Endometrial microvascular endothelial cells (primary cell): Measurements from ENCODE around the gene ZNF148. TPM values are rescaled to one million over a fixed set of nuclear protein-coding genes. Genes with fewer than 3 reads are reported as not detected.

Source experiments
- in situ Hi-C: cut with HindIII; loops from 2 replicates; pipeline ENCODE4 v1.10.0; 2017; ENCODE audit warnings: low sequenced_read_pairs, low pct_unique_long_range_greater_than_20kb; ENCODE audit errors: inconsistent ontology term
- total RNA-seq: library from RNA; depleted of rRNA; stranded (reverse); fragments of >200 nt; gene quantifications from one replicate; pipeline ENCODE4 v1.2.3, GENCODE V29; 2015; ENCODE audit errors: inconsistent ontology term

The ZNF148 gene
- total RNA-seq, 1 donor from 2014 or later: 16.2 TPM

GRCh38 chr3:125186261-125186787 lies 188.8 kb downstream of the ZNF148 start:
- in situ Hi-C loops: no loop called here

GRCh38 chr3:125185805-125186204 lies 189.3 kb downstream of the ZNF148 start:
- in situ Hi-C loops: no loop called here

GRCh38 chr3:125179884-125180240 lies 195.3 kb downstream of the ZNF148 start:
- in situ Hi-C loops: no loop called here

GRCh38 chr3:125179143-125179883 lies 195.8 kb downstream of the ZNF148 start:
- in situ Hi-C loops: no loop called here

- in situ Hi-C loops: no loop called here
These were observed 197.4 kb downstream of the ZNF148 start for GRCh38 chr3:125177746-125178145.

Other genes starting within 250 kb of the ZNF148 start
- gene SLC12A8, start 162.6 kb downstream of the ZNF148 start, total RNA-seq: 2.4 TPM
- 38.8 TPM for gene SNX4, start 144.9 kb upstream of the ZNF148 start, total RNA-seq
- 11.6 TPM for gene OSBPL11, start 220.2 kb upstream of the ZNF148 start, total RNA-seq